Nephron (organoid): ENCODE measurements around the gene RAPGEF4.
A peak's percentile ranks its signal among the peaks of the same experiment; 100 is the strongest.

Experiments used
- H3K27ac Mint-ChIP-seq, 3 experiments: 2 replicates each; pipeline ENCODE4 v1.8.0; 2020; ENCODE audit warnings: mixed read lengths in 3 of 3, mild to moderate bottlenecking in 2 of 3, moderate library complexity in 1 of 3
- H3K27me3 Mint-ChIP-seq: 2 replicates; pipeline ENCODE4 v1.8.0; 2021; ENCODE audit warnings: low read depth, mild to moderate bottlenecking, moderate library complexity, mixed read lengths
- H3K36me3 Mint-ChIP-seq: 2 replicates; pipeline ENCODE4 v1.8.0; 2020; ENCODE audit warnings: low read depth, mixed read lengths
- H3K4me1 Mint-ChIP-seq: 2 replicates; pipeline ENCODE4 v1.8.0; 2020; ENCODE audit warnings: mixed read lengths
- H3K4me3 Mint-ChIP-seq, 3 experiments: 2 replicates each; pipeline ENCODE4 v1.8.0; 2020; ENCODE audit warnings: mild to moderate bottlenecking in 3 of 3, mixed read lengths in 3 of 3, moderate library complexity in 2 of 3
- H3K9me3 Mint-ChIP-seq: 2 replicates; pipeline ENCODE4 v1.8.0; 2020; ENCODE audit warnings: mixed read lengths
- CTCF ChIP-seq, 3 experiments: fragments of 200-600 bp; sonication (generic); IDR thresholded peaks; one replicate each; pipeline ENCODE4 v1.5.0; 2021; ENCODE audit warnings: antibody characterized with exemption in 3 of 3; ENCODE audit not compliant: unreplicated experiment in 3 of 3

Gene RAPGEF4

GRCh38 chr2:172914341-172915008, 178.8 kb downstream of the RAPGEF4 start:
- peak overlapping the region in 1 of 3 experiments; percentile 34 for H3K27ac Mint-ChIP-seq
- no peak for TF ChIP-seq CTCF (IDR thresholded peaks at IDR 0.05; ENCODE audit: unreplicated experiment in 3 of 3)
- no peaks in the 10 kb centered on the region for H3K9me3 Mint-ChIP-seq
- H3K4me3 Mint-ChIP-seq: no peak overlapping the region
- H3K4me1 Mint-ChIP-seq: peaks cover 59% of the 10 kb centered on the region
- peaks cover 4% of the 10 kb centered on the region for H3K27me3 Mint-ChIP-seq
- no peaks in the 10 kb centered on the region for H3K36me3 Mint-ChIP-seq

GRCh38 chr2:172917716-172918115, 182.1 kb downstream of the RAPGEF4 start:
- Mint-ChIP-seq H3K27me3 (no peaks in the 10 kb centered on the region), H3K4me1 (peaks cover 54% of the 10 kb centered on the region), H3K27ac (no peak overlapping the region), H3K36me3 (no peaks in the 10 kb centered on the region), H3K9me3 (no peaks in the 10 kb centered on the region), H3K4me3 (no peak overlapping the region)
- TF ChIP-seq CTCF (IDR thresholded peaks at IDR 0.05; ENCODE audit: unreplicated experiment in 3 of 3): no peak

GRCh38 chr2:172919732-172920131, 184.1 kb downstream of the RAPGEF4 start:
- peak overlapping the region in 1 of 3 experiments; percentile 63 for H3K27ac Mint-ChIP-seq
- no peak overlapping the region for H3K4me3 Mint-ChIP-seq
- no peaks in the 10 kb centered on the region for H3K9me3 Mint-ChIP-seq
- H3K36me3 Mint-ChIP-seq: no peaks in the 10 kb centered on the region
- no peak for TF ChIP-seq CTCF (IDR thresholded peaks at IDR 0.05; ENCODE audit: unreplicated experiment in 3 of 3)
- no peaks in the 10 kb centered on the region for H3K27me3 Mint-ChIP-seq
- peaks cover 47% of the 10 kb centered on the region for H3K4me1 Mint-ChIP-seq

GRCh38 chr2:172921532-172922236, 186.0 kb downstream of the RAPGEF4 start:
- peak overlapping the region in 1 of 3 experiments; percentile 49 for H3K27ac Mint-ChIP-seq
- peaks cover 39% of the 10 kb centered on the region for H3K4me1 Mint-ChIP-seq

GRCh38 chr2:172922306-172922705, 186.7 kb downstream of the RAPGEF4 start:
- H3K4me1 Mint-ChIP-seq: peaks cover 43% of the 10 kb centered on the region
- no peak for TF ChIP-seq CTCF (IDR thresholded peaks at IDR 0.05; ENCODE audit: unreplicated experiment in 3 of 3)
- no peaks in the 10 kb centered on the region for H3K36me3 Mint-ChIP-seq
- H3K4me3 Mint-ChIP-seq: no peak overlapping the region
- H3K27me3 Mint-ChIP-seq: no peaks in the 10 kb centered on the region
- H3K9me3 Mint-ChIP-seq: no peaks in the 10 kb centered on the region
- peak overlapping the region; percentile 36 to 49 (median 40) for H3K27ac Mint-ChIP-seq

More at GRCh38 chr2:172921532-172922236, 186.0 kb downstream of the RAPGEF4 start:
- Mint-ChIP-seq H3K4me3 (no peak overlapping the region), H3K27me3 (no peaks in the 10 kb centered on the region), H3K9me3 (no peaks in the 10 kb centered on the region), H3K36me3 (no peaks in the 10 kb centered on the region)
- TF ChIP-seq CTCF (IDR thresholded peaks at IDR 0.05; ENCODE audit: unreplicated experiment in 3 of 3): no peak
